HPDE6-E6E7 (cell line): Measurements from ENCODE around the gene MEAK7.
A peak's percentile ranks its signal among the peaks of the same experiment; 100 is the strongest.

Source experiments
- DNase-seq: peaks from one replicate; pipeline ENCODE4 v3.0.0; 2011; ENCODE audit warnings: missing footprints; ENCODE audit errors: extremely low spot score

MEAK7 gene

DNA sequence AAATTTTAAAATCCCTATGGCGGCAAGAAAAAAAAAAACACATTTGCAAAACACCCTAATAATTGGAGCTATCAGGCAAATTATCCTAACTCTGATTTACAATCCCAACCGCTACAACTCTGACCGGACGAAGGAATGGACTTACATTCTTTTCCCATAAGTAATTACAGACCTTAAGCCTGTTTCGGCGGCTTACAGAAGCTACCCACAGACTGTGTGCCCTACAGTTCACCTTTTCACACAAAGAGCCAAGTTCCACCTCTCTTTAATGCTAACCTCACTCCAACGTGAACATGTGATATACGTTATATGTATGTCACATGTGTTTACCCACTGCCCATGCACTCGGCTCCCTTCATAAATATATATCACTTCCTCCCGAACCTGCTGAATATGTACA is 8.7 kb upstream of the MEAK7 start:
- DNase-seq: no peak

DNA sequence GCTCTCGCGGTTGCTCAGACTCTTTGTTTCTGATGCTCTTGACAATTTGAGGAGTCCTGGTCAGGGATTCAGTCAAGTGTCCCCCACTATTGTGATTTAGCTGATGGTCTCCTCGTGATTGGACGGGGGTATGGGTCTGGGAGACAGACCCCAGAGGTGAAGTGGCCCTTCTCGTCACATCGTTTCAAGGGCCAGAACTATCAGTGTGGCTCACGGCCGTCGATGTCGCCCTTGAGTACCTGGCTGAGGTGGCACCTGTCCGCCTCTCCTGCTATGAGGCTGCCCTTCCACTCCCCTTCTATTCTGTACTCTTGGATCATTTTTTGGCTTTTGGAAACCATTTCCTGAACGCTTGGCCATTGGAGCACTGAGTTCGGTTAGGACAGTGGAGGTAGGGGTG is 7.4 kb upstream of the MEAK7 start:
- DNase-seq: no peak

GRCh38 chr16:84511180-84511800 is 6.8 kb upstream of the MEAK7 start:
- peak; percentile 80 for DNase-seq

- no peak for DNase-seq
These were observed 4.8 kb upstream of the MEAK7 start for GRCh38 chr16:84509032-84509950.

- DNase-seq: no peak
These were observed 4.0 kb upstream of the MEAK7 start for GRCh38 chr16:84508502-84508901.

DNA sequence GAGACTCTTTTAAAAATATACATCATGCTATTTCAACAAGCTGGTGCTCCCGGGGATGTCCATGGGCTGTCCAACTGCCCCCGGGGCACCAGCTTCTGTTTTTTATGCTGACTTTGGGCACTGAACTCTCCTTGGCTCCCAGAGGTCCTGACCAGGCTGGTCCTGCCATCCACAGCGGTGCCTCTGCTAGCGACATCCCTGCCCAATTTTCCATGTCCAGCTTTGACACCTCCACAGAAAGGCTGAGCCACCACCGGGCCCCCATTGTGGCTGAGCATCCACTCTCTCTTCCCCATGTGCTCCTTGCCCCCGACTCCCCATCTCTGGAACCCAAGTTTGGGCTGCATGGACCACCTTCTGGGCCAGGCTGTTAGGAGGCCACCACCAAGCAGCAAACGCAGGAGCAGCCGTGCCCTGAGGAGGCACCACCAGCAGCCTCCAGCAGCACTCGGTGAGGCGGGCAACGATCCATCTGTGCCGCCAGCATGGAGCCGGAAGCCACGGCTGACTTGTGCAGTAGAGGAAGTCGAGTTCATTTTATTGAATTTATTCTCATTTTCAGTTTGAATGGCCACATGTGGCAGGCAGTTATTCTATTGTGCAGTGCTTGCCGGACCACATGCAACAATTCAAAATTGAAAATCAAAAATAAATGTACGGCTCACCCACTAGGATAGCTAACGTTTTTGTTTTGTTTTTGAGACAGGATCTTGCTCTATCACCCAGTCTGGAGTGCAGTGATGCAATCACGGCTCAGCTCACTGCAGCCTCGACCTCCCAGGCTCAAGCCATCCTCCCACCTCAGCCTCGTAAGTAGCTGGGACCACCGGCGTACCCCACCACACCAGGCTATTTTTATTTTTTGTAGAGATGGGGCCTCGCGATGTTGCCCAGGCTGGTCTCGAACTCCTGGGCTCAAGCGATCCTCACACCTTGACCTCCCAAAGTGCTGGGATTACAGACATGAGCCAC is 2.8 kb upstream of the MEAK7 start:
- DNase-seq: no peak

DNA sequence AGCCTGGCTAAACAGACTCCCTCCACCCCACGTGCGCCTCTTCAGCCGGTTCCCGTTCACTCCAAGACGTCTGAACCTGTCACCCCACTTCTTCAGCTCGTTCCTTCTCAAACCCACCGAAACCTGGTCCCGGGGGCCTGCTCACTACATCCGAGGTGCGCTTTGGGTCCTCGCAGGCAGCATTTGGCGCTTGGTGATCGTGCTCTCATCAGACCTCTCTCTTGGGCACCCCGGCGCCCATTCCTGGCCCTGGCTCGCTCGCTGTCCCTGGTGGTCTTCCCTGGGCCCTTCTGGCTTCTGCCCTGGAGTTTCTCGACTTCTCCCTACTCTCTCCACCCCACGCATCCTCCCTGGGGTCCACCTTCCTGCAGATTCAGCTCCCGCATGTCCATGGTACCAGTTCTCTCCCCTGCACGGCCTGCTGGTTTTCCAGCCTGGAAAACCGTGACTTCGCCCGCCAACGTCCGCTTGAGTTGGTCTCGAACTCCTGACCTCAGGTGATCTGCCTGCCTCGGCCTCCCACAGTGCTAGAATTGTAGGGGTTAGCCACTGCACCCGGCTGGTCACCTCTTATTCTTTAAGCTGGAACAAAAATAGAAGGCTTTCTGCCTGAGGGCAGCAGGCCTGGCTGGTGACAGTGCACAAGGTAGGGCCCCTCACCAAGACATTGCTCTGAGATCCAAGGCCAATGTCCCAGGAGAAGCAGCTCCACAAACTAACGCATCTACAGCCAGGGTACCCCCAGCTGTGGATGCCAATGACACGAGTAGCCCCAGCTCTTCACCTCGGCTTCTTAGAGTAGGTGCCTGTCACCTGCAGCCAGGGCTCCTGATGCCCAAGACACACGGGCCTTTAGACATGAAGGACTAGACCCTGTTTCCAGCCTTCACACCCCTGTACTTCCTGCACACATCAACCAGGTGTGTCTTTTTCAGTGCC is 1.1 kb upstream of the MEAK7 start:
- no peak for DNase-seq

- no peak for DNase-seq
These were observed 586 bp downstream of the MEAK7 start for GRCh38 chr16:84503751-84504395.

GRCh38 chr16:84502581-84502980 is 1.9 kb downstream of the MEAK7 start:
- DNase-seq: no peak

DNA sequence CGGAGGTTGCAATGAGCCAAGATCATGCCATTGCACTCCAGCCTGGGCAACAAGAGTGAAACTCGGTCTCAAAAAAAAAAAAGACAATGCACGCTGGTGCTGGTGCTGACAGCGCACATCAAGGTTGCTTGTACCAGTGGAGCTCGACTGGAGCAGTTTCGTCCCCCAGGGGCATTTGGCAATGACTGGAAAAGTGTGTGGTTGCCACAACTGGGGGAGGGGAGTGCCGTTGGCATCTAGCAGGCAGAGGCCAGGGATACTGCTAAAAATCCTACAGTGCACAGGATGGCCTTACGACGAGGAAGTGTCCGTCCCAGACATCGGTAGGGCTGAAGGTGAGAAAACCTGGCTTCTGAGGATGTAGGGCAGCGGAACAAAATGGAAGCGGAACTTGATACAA is 2.4 kb downstream of the MEAK7 start:
- DNase-seq: no peak

DNA sequence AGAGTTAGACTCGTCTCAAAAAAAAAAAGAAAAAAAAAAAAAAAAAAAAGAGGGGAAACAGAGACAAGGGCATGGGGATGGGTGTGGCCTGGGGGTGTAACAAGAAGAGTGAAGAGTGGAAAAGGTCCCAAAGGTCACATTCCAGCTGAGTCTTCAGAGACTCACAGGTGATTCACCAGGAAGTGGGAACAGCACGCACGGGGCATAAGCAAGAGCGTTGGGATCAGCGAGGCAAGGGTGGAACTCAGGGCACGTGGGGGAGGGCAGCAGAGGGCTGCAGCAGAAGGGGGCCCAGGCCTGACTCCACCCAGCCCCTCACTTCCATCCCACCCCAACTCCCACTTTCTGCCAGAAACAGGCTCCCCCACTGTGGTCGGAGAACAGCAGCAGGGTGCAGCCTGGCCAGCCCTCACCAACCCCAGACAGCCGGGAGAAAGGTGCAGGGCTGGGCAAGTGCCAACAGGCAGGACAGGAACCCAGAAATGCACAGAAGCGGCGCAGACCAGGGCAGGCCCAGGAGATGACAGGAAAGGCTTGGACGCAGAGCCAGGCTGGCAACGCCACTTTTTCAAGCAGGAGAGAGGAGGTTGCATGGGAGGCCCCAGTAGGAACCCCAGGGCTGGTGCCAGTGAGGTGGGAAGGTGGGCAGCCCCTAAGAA is 3.3 kb downstream of the MEAK7 start:
- peak; percentile 97 for DNase-seq

DNA sequence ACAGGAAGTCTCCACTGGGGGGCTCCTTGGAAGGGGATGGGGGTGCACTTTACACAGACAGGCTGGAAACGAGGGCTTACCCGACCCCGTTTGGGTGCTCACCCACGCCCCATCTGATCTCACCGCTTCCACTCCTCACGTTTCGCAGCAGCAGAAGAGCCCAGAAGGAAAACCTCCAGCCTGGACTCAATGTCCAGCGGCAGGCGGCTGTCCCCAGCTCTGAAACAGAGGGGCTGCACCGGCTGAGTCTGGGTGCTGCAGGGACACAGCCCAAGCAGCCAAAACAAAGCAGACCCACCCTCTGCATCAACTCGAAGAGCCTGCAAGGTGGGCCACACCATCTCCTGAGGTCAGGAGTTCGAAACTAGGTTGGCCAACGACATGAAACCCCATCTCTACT is 3.9 kb downstream of the MEAK7 start:
- DNase-seq: no peak

GRCh38 chr16:84499638-84500037 is 4.8 kb downstream of the MEAK7 start:
- DNase-seq: no peak

- no peak for DNase-seq
These were observed 5.4 kb downstream of the MEAK7 start for GRCh38 chr16:84498859-84499620.

DNA sequence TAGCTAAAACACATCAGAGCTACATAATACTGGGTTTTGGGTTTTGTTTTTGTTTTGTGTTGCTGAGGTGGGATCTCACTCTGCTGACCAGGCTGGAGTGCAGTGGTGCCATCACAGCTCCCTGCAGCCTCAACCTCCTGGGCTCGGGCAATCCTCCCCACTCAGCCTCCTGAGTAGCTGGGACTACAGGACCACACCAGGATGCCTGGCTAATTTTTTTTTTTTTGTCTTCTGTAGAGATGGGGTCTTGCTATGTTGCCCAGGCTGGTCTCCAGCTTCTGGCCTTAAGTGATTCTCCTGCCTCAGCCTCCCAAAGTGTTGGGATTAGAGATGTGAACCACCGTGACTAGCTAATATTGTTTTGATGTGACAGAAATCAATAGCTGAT is 6.2 kb downstream of the MEAK7 start:
- DNase-seq: no peak

GRCh38 chr16:84497418-84498222 is 6.8 kb downstream of the MEAK7 start:
- no peak for DNase-seq

DNA sequence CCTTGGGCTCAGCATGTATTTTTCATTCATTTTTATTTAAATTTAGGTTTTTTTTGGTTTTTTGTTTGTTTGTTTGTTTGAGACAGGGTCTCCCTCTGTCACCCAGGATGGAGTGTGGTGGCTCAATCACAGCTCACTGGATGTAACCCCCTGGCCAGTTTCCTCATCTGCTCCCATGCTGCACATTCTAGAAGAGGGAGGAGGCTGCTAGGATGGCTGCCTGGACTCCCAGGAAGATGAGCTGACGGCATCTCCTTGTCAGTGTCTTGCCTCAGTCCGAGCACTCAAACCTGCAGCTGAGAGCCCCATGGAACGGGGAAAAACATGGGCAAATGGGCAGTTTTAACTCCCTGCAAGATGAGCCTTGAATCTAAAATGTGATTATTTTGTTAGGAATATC is 7.5 kb downstream of the MEAK7 start:
- no peak for DNase-seq

DNA sequence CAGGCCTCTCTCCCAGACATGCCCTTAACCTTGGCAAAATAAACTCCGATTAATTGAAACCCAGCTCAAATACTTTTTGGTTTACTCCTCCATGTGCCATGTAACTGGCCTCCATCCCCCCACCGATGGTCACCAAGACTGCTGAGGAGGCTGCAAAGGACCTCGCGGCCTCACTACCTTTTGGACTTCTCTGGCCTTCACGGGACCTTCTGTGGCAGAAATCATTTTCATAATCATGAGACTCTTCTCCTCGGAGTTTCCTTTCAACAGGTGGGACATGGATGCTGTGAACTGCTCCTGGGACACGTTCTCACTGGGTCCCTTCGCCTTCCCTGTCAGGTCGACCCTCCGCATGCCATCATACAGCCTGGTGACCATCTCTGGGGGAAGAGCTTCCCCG is 9.0 kb downstream of the MEAK7 start:
- no peak for DNase-seq
